Measurements from ENCODE around the gene PRPF38A.
"Not testable (repeated sequence)": the region's sequence is repeated elsewhere in the genome, so short reads cannot be mapped to it uniquely, and the experiment has no call there.

Gene PRPF38A

DNA sequence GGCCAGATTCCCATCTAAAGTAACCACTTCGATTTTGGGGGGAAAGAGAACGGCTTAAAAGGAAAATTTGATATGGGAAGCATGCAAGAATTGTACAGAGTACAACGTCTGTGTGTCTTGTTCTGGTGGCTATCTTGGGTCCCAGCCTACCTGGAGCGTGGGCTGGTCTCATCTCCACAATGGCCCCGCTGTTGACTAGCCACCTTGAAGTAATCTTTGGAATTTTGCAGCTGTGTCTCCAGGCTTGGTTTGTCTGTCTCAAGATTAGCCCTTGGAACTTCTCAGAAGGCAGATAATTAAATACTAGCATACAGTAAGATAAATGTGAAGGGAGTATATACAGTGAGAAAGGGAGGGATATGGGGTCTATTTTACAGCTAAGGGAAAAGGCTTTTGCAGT is 37.1 kb upstream of the PRPF38A start:
- DNase-seq (ENCODE audit: low read depth) = no peak
- no peak overlapping the region for H3K4me3 ChIP-seq (replicated peaks; ENCODE audit: low read depth, low read length)
- TF ChIP-seq, protein P1, sequence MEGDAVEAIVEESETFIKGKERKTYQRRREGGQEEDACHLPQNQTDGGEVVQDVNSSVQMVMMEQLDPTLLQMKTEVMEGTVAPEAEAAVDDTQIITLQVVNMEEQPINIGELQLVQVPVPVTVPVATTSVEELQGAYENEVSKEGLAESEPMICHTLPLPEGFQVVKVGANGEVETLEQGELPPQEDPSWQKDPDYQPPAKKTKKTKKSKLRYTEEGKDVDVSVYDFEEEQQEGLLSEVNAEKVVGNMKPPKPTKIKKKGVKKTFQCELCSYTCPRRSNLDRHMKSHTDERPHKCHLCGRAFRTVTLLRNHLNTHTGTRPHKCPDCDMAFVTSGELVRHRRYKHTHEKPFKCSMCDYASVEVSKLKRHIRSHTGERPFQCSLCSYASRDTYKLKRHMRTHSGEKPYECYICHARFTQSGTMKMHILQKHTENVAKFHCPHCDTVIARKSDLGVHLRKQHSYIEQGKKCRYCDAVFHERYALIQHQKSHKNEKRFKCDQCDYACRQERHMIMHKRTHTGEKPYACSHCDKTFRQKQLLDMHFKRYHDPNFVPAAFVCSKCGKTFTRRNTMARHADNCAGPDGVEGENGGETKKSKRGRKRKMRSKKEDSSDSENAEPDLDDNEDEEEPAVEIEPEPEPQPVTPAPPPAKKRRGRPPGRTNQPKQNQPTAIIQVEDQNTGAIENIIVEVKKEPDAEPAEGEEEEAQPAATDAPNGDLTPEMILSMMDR (IDR thresholded peaks at IDR 0.05; ENCODE audit: low read length, missing control alignments) = no peak

GRCh38 chr1:52368383-52369172 is 35.8 kb upstream of the PRPF38A start:
- TF ChIP-seq, protein P1 (IDR thresholded peaks at IDR 0.05; ENCODE audit: low read length, missing control alignments) = peak; percentile 30
- peak overlapping the region; percentile 45 for H3K4me3 ChIP-seq (replicated peaks; ENCODE audit: low read depth, low read length)
- DNase-seq (ENCODE audit: low read depth) = peak; percentile 37

DNA sequence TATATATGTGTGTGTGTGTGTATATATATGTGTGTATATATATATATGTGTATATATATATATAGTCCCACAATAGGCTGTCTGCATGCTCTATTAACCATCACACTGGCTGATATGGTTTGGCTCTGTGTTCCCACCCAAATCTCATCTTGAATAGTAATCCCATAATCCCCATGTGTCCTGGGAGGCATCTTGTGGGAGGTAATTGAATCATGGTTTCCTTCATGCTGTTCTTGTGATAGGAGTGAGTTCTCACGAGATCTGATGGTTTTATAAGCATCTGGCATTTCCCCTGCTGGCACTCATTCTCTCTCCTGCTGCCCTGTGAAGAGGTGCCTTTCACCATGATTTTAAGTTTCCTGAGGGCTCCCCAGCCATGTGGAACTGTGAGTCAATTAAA is 34.6 kb upstream of the PRPF38A start:
- not testable (repeated sequence) for DNase-seq (ENCODE audit: low read depth); H3K4me3 ChIP-seq (replicated peaks; ENCODE audit: low read depth, low read length)

- H3K4me3 ChIP-seq (replicated peaks; ENCODE audit: low read depth, low read length) = no peak overlapping the region
- TF ChIP-seq, protein P1 (IDR thresholded peaks at IDR 0.05; ENCODE audit: low read length, missing control alignments) = no peak
- no peak for DNase-seq (ENCODE audit: low read depth)
These were observed 19.0 kb upstream of the PRPF38A start for GRCh38 chr1:52385376-52385775.

DNA sequence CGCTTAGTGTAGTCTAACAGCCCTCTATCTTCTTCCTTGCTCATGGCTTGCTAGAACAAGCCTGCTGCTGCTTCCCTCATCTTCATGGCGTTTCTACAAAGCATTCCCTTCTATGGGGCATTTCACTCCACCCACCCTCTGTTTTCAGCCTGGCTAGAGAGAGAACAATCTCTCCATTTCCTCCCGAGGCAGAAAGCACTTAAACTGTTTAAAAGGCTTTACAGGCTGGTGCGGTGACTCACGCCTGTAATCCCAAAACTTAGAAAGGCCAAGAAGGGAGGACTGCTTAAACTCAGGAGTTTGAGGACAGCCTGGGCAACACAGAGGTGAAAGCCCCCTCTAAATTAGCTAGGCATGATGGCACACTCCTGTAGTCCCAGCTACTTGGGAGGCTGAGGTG is 17.9 kb upstream of the PRPF38A start:
- DNase-seq (ENCODE audit: low read depth) = no peak
- H3K4me3 ChIP-seq (replicated peaks; ENCODE audit: low read depth, low read length) = no peak overlapping the region
- TF ChIP-seq, protein P1 (IDR thresholded peaks at IDR 0.05; ENCODE audit: low read length, missing control alignments) = no peak

DNA sequence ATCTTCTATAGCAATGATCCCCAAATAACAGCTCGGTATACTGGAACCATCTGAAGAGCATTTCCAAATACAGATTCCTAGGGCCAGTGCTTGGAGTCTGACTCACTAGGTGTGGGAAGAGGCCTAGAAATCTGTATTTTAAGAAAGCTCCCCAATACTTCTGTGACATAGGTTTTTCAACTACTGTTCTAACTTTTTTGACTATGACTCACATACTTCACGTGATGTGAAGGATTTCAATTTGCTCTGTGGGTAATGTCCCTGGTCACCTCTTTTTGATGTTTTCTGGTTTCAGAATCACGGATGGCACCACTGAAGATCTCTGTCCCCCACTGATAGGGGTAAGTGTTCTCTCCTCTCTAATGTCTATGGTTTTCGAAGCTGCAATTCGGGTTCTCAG is 11.2 kb upstream of the PRPF38A start:
- no peak for DNase-seq (ENCODE audit: low read depth)
- TF ChIP-seq, protein P1 (IDR thresholded peaks at IDR 0.05; ENCODE audit: low read length, missing control alignments) = no peak
- H3K4me3 ChIP-seq (replicated peaks; ENCODE audit: low read depth, low read length) = no peak overlapping the region

GRCh38 chr1:52399629-52400028 is 4.8 kb upstream of the PRPF38A start:
- no peak for DNase-seq (ENCODE audit: low read depth)
- no peak overlapping the region for H3K4me3 ChIP-seq (replicated peaks; ENCODE audit: low read depth, low read length)
- TF ChIP-seq, protein P1 (IDR thresholded peaks at IDR 0.05; ENCODE audit: low read length, missing control alignments) = no peak

Data from fibroblast of pulmonary artery (primary cell).